SK-MEL-5 (cell line): ENCODE data around the gene PTGIR. TPM values are rescaled to one million over a fixed set of nuclear protein-coding genes. Genes with fewer than 3 reads are reported as not detected.

Experiments used
- DNase-seq: peaks from one replicate; pipeline ENCODE4 v3.0.0-alpha.2; 2016; ENCODE audit warnings: low read depth, low spot score
- in situ Hi-C: cut with HindIII; loops from 2 replicates; pipeline ENCODE4 v1.10.0; 2016; ENCODE audit warnings: low sequenced_read_pairs, high pct_unique_total_duplicates, low pct_unique_long_range_greater_than_20kb
- total RNA-seq: library from RNA; depleted of rRNA; stranded (reverse); fragments of >200 nt; shearing (Covaris generic); gene quantifications from 2 replicates; pipeline ENCODE4 v1.2.3, GENCODE V29; 2014

The PTGIR gene
- total RNA-seq, 1 experiment from 2014 or later: not detected

- in situ Hi-C loops: no loop called here
- no peak for DNase-seq
Measured at GRCh38 chr19:46621191-46622117, 3.4 kb downstream of the PTGIR start.

GRCh38 chr19:46620716-46621115 is 4.2 kb downstream of the PTGIR start:
- in situ Hi-C loops: no loop called here

GRCh38 chr19:46620267-46620666 is 4.6 kb downstream of the PTGIR start:
- no peak for DNase-seq
- in situ Hi-C loops: no loop called here

More at GRCh38 chr19:46620716-46621115, 4.2 kb downstream of the PTGIR start:
- no peak for DNase-seq

GRCh38 chr19:46618670-46619231 is 6.1 kb downstream of the PTGIR start:
- in situ Hi-C loops: no loop called here
- DNase-seq: no peak

GRCh38 chr19:46617601-46618000 is 7.3 kb downstream of the PTGIR start:
- no peak for DNase-seq
- in situ Hi-C loops: no loop called here

- in situ Hi-C loops: no loop called here
- peak; percentile 50 for DNase-seq
Measured at GRCh38 chr19:46616631-46617322, 8.1 kb downstream of the PTGIR start.

- in situ Hi-C loops: no loop called here
- no peak for DNase-seq
Measured at GRCh38 chr19:46615966-46616365, 8.9 kb downstream of the PTGIR start.

GRCh38 chr19:46614114-46614722 is 10.7 kb downstream of the PTGIR start:
- in situ Hi-C loops: no loop called here
- DNase-seq: peak; percentile 74

- no peak for DNase-seq
- in situ Hi-C loops: no loop called here
Measured at GRCh38 chr19:46613525-46613924, 11.4 kb downstream of the PTGIR start.

- in situ Hi-C loops: no loop called here
- DNase-seq: no peak
Measured at GRCh38 chr19:46611776-46612175, 13.1 kb downstream of the PTGIR start.

- in situ Hi-C loops: no loop called here
- no peak for DNase-seq
Measured at GRCh38 chr19:46610851-46611770, 13.8 kb downstream of the PTGIR start.

GRCh38 chr19:46610413-46610775 is 14.5 kb downstream of the PTGIR start:
- in situ Hi-C loops: no loop called here
- no peak for DNase-seq

GRCh38 chr19:46609511-46610412 is 15.1 kb downstream of the PTGIR start:
- DNase-seq: no peak
- in situ Hi-C loops: no loop called here

GRCh38 chr19:46608581-46609345 is 16.1 kb downstream of the PTGIR start:
- in situ Hi-C loops: no loop called here
- DNase-seq: no peak

GRCh38 chr19:46608178-46608577 is 16.7 kb downstream of the PTGIR start:
- in situ Hi-C loops: no loop called here

GRCh38 chr19:46607448-46607841 is 17.4 kb downstream of the PTGIR start:
- no peak for DNase-seq

More at GRCh38 chr19:46608178-46608577, 16.7 kb downstream of the PTGIR start:
- no peak for DNase-seq

More at GRCh38 chr19:46607448-46607841, 17.4 kb downstream of the PTGIR start:
- in situ Hi-C loops: no loop called here
